HCT116 (cell line): ENCODE measurements around the gene PXN. TPM values are rescaled to one million over a fixed set of nuclear protein-coding genes. Genes with fewer than 3 reads are reported as not detected.

Source experiments
- ATAC-seq: fragments of 200-7000 bp; cut with Tn5 transposase; 2 replicates; pipeline ENCODE4 v1.9.1; 2020; ENCODE audit warnings: mild to moderate bottlenecking, moderate library complexity
- BruUV-seq: library from RNA; stranded (reverse); fragments of 400-500 nt; replicated peaks from 2 replicates; lab custom pipeline; 2021; lab: Mats Ljungman, UMichigan
- CTCF ChIA-PET: fragments of 300-600 bp; sonication (Branson Sonifier 250); formaldehyde crosslinking; loops from one replicate; lab custom pipeline; 2021; ENCODE audit warnings: antibody characterized with exemption; lab: Charles Lee
- POLR2A ChIA-PET: fragments of 300-600, 350-600 bp; sonication (Branson Sonifier 250); formaldehyde crosslinking; loops from one replicate; lab custom pipeline; 2021; ENCODE audit warnings: antibody characterized with exemption; lab: Charles Lee
- RAD21 ChIA-PET, 2 experiments: fragments of 300-600 bp; sonication (Branson Sonifier 250); formaldehyde crosslinking; loops; one replicate each; lab custom pipeline; 2023; ENCODE audit warnings: low total read pairs in 2 of 2; ENCODE audit not compliant: uncharacterized antibody in 2 of 2, unreplicated experiment in 2 of 2, low non-redundant PET in 1 of 2; lab: Charles Lee
- DNase-seq: peaks from one replicate; pipeline ENCODE4 v3.0.0-alpha.2; 2010; ENCODE audit warnings: low read depth, low spot score
- H2AFZ ChIP-seq: fragments of 200-600 bp; shearing (Covaris generic), sonication (generic); 2 replicates; pipeline ENCODE4 v1.6.1; 2017; ENCODE audit warnings: low read depth, mixed run types, mixed read lengths, antibody characterized with exemption, low read length; ENCODE audit not compliant: poor library complexity, severe bottlenecking
- H3K27ac ChIP-seq: 2 replicates; pipeline ENCODE4 v1.5.1; 2012; ENCODE audit warnings: low read depth, low read length
- H3K27me3 ChIP-seq: fragments of 200-600 bp; sonication (generic); 2 replicates; pipeline ENCODE4 v1.6.1; 2016; ENCODE audit warnings: mixed run types, low read length, mixed read lengths; ENCODE audit not compliant: insufficient read depth
- H3K36me3 ChIP-seq, 2 experiments: fragments of 200-500 bp in 1 of 2; fragments of 200-600 bp in 1 of 2; sonication (Bioruptor generic) in 1 of 2; sonication (generic) in 1 of 2; 2 replicates each; pipeline versions ENCODE4 v1.5.1 to v1.6.1; 2014 to 2016; ENCODE audit warnings: low read length in 2 of 2, inconsistent platforms in 1 of 2, mixed read lengths in 1 of 2, mixed run types in 1 of 2; ENCODE audit not compliant: insufficient read depth in 2 of 2, control insufficient read depth in 1 of 2
- H3K4me1 ChIP-seq, 2 experiments: fragments of 200-600 bp in 1 of 2; sonication (generic) in 1 of 2; 2 replicates each; pipeline versions ENCODE4 v1.5.1 to v1.6.1; 2012 to 2017; ENCODE audit warnings: low read length in 2 of 2, inconsistent platforms in 1 of 2, mild to moderate bottlenecking in 1 of 2, mixed read lengths in 1 of 2, mixed run types in 1 of 2, moderate library complexity in 1 of 2; ENCODE audit not compliant: insufficient read depth in 2 of 2, control insufficient read depth in 1 of 2
- H3K4me2 ChIP-seq: fragments of 200-600 bp; sonication (generic); 2 replicates; pipeline ENCODE4 v1.6.1; 2017; ENCODE audit warnings: mixed run types, low read length, mixed read lengths
- H3K4me3 ChIP-seq, 2 experiments: fragments of 200-600 bp in 1 of 2; sonication (generic) in 1 of 2; replicated peaks in 1 of 2; 2 replicates each; pipeline ENCODE4 v1.5.1; 2011 to 2016; ENCODE audit warnings: low read length in 2 of 2, control low read depth in 1 of 2, low read depth in 1 of 2, mild to moderate bottlenecking in 1 of 2, mixed read lengths in 1 of 2, mixed run types in 1 of 2
- H3K79me2 ChIP-seq: fragments of 200-600 bp; sonication (generic); 2 replicates; pipeline ENCODE4 v1.6.1; 2017; ENCODE audit warnings: mild to moderate bottlenecking, mixed run types, low read length, moderate library complexity, mixed read lengths; ENCODE audit not compliant: insufficient read depth
- H3K9ac ChIP-seq: fragments of 200-600 bp; sonication (generic); 2 replicates; pipeline ENCODE4 v1.6.1; 2016; ENCODE audit warnings: low read length, mixed read lengths
- H3K9me2 ChIP-seq: fragments of 200-600 bp; sonication (generic), shearing (Covaris generic); 2 replicates; pipeline ENCODE4 v1.6.1; 2017; ENCODE audit warnings: mixed run types, mild to moderate bottlenecking, moderate library complexity; ENCODE audit not compliant: insufficient read depth
- H3K9me3 ChIP-seq, 2 experiments: fragments of 200-500 bp in 1 of 2; fragments of 200-600 bp in 1 of 2; sonication (Bioruptor generic) in 1 of 2; sonication (generic) in 1 of 2; 2 replicates each; pipeline ENCODE4 v1.6.1; 2014 to 2017; ENCODE audit warnings: low read length in 2 of 2, mixed read lengths in 2 of 2, inconsistent platforms in 1 of 2, low read depth in 1 of 2, mild to moderate bottlenecking in 1 of 2, mixed run types in 1 of 2, moderate library complexity in 1 of 2; ENCODE audit not compliant: control insufficient read depth in 1 of 2, insufficient read depth in 1 of 2
- H4K20me1 ChIP-seq: fragments of 200-600 bp; sonication (generic), shearing (Covaris generic); 2 replicates; pipeline ENCODE4 v1.6.1; 2017; ENCODE audit warnings: mixed run types, mild to moderate bottlenecking, moderate library complexity; ENCODE audit not compliant: insufficient read depth
- CBX3 ChIP-seq: IDR thresholded peaks from 2 replicates; pipeline ENCODE4 v1.6.1; 2012; ENCODE audit warnings: low read depth
- CTCF ChIP-seq, 3 experiments: fragments of 200-600 bp in 1 of 3; sonication (generic) in 1 of 3; IDR thresholded peaks in 2 of 3; conservative IDR thresholded peaks in 1 of 3; 2 replicates each; pipeline ENCODE4 v1.5.1; 2012 to 2017; ENCODE audit warnings: low read depth in 2 of 3, low read length in 2 of 3, antibody characterized with exemption in 1 of 3, borderline replicate concordance in 1 of 3, control low read depth in 1 of 3, mild to moderate bottlenecking in 1 of 3, mixed read lengths in 1 of 3, mixed run types in 1 of 3, moderate library complexity in 1 of 3; ENCODE audit not compliant: insufficient read depth in 1 of 3
- ELF1 ChIP-seq: IDR thresholded peaks from 2 replicates; pipeline ENCODE4 v1.6.1; 2012; ENCODE audit warnings: low read depth, borderline replicate concordance
- EZH2 ChIP-seq: fragments of 200-600 bp; sonication (generic); IDR thresholded peaks from 2 replicates; pipeline ENCODE4 v1.6.1; 2017; ENCODE audit warnings: antibody characterized with exemption, mixed run types
- EZH2phosphoT487 ChIP-seq: fragments of 200-600 bp; IDR thresholded peaks from 2 replicates; pipeline ENCODE4 v1.6.1; 2018; ENCODE audit warnings: antibody characterized with exemption, borderline replicate concordance
- JUND ChIP-seq: IDR thresholded peaks from 2 replicates; pipeline ENCODE4 v1.6.1; 2012
- POLR2A ChIP-seq: IDR thresholded peaks from 2 replicates; pipeline ENCODE4 v1.7.0; 2011; ENCODE audit warnings: borderline replicate concordance; ENCODE audit not compliant: insufficient read depth, insufficient read length; ENCODE audit errors: extremely low read depth
- SRF ChIP-seq: IDR thresholded peaks from 2 replicates; pipeline ENCODE4 v1.6.1; 2012; ENCODE audit warnings: low read depth
- TCF7L2 ChIP-seq: IDR thresholded peaks from 2 replicates; pipeline ENCODE4 v1.7.0; 2011; ENCODE audit warnings: borderline replicate concordance, inconsistent platforms; ENCODE audit not compliant: insufficient read depth, insufficient read length; ENCODE audit errors: extremely low read depth
- YY1 ChIP-seq: IDR thresholded peaks from 2 replicates; pipeline ENCODE4 v1.6.1; 2011; ENCODE audit warnings: low read length, low read depth, moderate library complexity, mild to moderate bottlenecking; ENCODE audit not compliant: insufficient replicate concordance; ENCODE audit errors: extremely low read depth
- ZBTB33 ChIP-seq: IDR thresholded peaks from 2 replicates; pipeline ENCODE4 v1.6.1; 2011; ENCODE audit warnings: mild to moderate bottlenecking, low read length, moderate library complexity; ENCODE audit not compliant: insufficient replicate concordance; ENCODE audit errors: extremely low read depth
- ZFX ChIP-seq: fragments of 450-650 bp; IDR thresholded peaks from 2 replicates; pipeline ENCODE4 v1.6.1; 2017
- ZNF274 ChIP-seq: fragments of 200-500 bp; sonication (Bioruptor generic); IDR thresholded peaks from 2 replicates; pipeline ENCODE4 v1.6.1; 2014; ENCODE audit warnings: mild to moderate bottlenecking, low read depth, low read length, inconsistent platforms
- intact Hi-C: fragments of 100-400 bp; cut with micrococcal nuclease; formaldehyde crosslinking; loops from 2 replicates; pipeline ENCODE4 v1.10.0; 2022
- total RNA-seq: library from RNA; stranded (reverse); gene quantifications from one replicate; pipeline ENCODE4 v1.2.1, GENCODE V29; 2021; ENCODE audit not compliant: unreplicated experiment

Gene PXN
- total RNA-seq, 1 experiment from 2014 or later, result 211 TPM

GRCh38 chr12:120301962-120302815, 36.7 kb upstream of the PXN start, which contains the start of gene SIRT4 (continued):
- TF ChIP-seq ZBTB33, result peak; percentile 28

- DNase-seq (peak; percentile 99), ATAC-seq (peak; percentile 60)
- Histone ChIP-seq H3K4me2 (peak within 1 kb of the TSS; percentile 83), H3K79me2 (no peaks in the 10 kb centered on the region), H2AFZ (peak within 1 kb of the TSS; percentile 98), H3K4me3 (peak within 1 kb of the TSS; percentile 47 to 56), H3K27me3 (no peaks in the 10 kb centered on the region), H3K4me1 (peaks cover 10 to 36% of the 10 kb centered on the region in 2 experiments), H3K9ac (peak within 1 kb of the TSS; percentile 78), H3K9me3 (no peaks in the 10 kb centered on the region), H3K9me2 (no peaks in the 10 kb centered on the region), H3K36me3 (no peaks in the 10 kb centered on the region), H3K27ac (peak within 1 kb of the TSS; percentile 84), H4K20me1 (no peaks in the 10 kb centered on the region)
- RAD21 ChIA-PET, result no interaction called here
- POLR2A ChIA-PET, result interaction anchor here (0.6 to 8.0 kb wide), 25 partner anchors 10 to 319 kb away, joined by 3 to 394 read pairs (median 10); partner anchors contain the start of genes COX6A1, DYNLL1, PLA2G1B and PXN
- no TSS peak for BruUV-seq
- CTCF ChIA-PET, result interaction anchor here (1.0 to 3.2 kb wide), 5 partner anchors 9 to 92 kb away, joined by 3 to 32 read pairs (median 12); partner anchors contain the start of genes RPLP0 and SIRT4
- intact Hi-C loops, result no loop called here
- TF ChIP-seq SRF (peak; percentile 84), ELF1 (no peak; the same call in 1 of the 2 replicates), EZH2 (no peak), TCF7L2 (peak; percentile 7), CTCF (IDR thresholded peaks at IDR 0.05 in 2 of 3, conservative IDR thresholded peaks at IDR 0.05 in 1 of 3; ENCODE audit: borderline replicate concordance in 1 of 3, insufficient read depth in 1 of 3, low read depth in 2 of 3, low read length in 2 of 3) (0 out of 6 replicates have a peak, but pooled peaks of 1 of the 3 experiments have one; percentile 6), ZFX (no peak), ZNF274 (no peak), POLR2A (peak; percentile 100), EZH2phosphoT487 (no peak), JUND (peak; percentile 89), ZBTB33 (peak; percentile 94), YY1 (peak; percentile 78), CBX3 (peak; percentile 98)
Observed at GRCh38 chr12:120292661-120293531, 27.4 kb upstream of the PXN start, which contains the start of gene RNU4-1. Gene RNU4-1 (minus strand): TSS chr12:120293237.
